Mammary epithelial cell (primary cell): ENCODE measurements around the gene PDE11A.

Experiments used
- CTCF ChIP-seq, 2 donors: IDR thresholded peaks in 1 of 2; conservative IDR thresholded peaks in 1 of 2; 2 replicates each; pipeline ENCODE4 v1.5.1; 2011 to 2012; ENCODE audit warnings: inconsistent platforms in 2 of 2, low read length in 2 of 2, mild to moderate bottlenecking in 2 of 2, control low read depth in 1 of 2, low read depth in 1 of 2; ENCODE audit not compliant: insufficient read depth in 1 of 2; ENCODE audit errors: extremely low read depth in 1 of 2
- EZH2 ChIP-seq: IDR thresholded peaks from 2 replicates; pipeline ENCODE4 v1.6.1; 2012; ENCODE audit warnings: low read length, inconsistent platforms, borderline replicate concordance

DNA sequence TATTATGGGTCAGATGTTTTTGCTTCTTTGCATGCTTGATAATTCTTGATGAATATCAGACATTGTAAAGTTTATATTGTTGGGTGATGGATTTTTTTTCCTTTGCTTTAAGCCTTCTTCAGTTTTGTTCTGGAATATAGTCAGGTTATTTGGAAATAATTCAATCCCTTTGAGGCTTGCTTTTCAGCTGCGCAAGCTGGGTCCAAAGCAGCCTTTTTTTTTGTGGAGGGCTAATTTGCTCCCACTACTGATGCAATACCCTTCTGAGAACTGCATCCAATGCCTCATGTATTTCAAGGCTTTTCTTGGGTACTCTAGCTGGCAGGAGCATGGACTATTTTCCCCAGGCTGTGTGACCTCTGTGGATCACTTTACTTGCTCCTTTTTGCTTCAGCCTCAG is 434.1 kb downstream of the PDE11A start:
- TF ChIP-seq CTCF (conservative IDR thresholded peaks at IDR 0.05 in 1 of 2, IDR thresholded peaks at IDR 0.05 in 1 of 2; ENCODE audit: extremely low read depth in 1 of 2, insufficient read depth in 1 of 2, low read depth in 1 of 2, low read length in 2 of 2) (no peak), EZH2 (no peak)
